Activated CD4-positive, CD25-positive, alpha-beta regulatory T cell treated with anti-CD3 and anti-CD28 coated beads, Interleukin-2, amount 50 U/mL, for 72 hours (primary cell): Measurements from ENCODE around the gene LPCAT4.
"Not testable (repeated sequence)": the region's sequence is repeated elsewhere in the genome, so short reads cannot be mapped to it uniquely, and the experiment has no call there.

Source experiments
- DNase-seq: peaks from one replicate; pipeline ENCODE4 v3.0.0; 2021

LPCAT4 gene

DNA sequence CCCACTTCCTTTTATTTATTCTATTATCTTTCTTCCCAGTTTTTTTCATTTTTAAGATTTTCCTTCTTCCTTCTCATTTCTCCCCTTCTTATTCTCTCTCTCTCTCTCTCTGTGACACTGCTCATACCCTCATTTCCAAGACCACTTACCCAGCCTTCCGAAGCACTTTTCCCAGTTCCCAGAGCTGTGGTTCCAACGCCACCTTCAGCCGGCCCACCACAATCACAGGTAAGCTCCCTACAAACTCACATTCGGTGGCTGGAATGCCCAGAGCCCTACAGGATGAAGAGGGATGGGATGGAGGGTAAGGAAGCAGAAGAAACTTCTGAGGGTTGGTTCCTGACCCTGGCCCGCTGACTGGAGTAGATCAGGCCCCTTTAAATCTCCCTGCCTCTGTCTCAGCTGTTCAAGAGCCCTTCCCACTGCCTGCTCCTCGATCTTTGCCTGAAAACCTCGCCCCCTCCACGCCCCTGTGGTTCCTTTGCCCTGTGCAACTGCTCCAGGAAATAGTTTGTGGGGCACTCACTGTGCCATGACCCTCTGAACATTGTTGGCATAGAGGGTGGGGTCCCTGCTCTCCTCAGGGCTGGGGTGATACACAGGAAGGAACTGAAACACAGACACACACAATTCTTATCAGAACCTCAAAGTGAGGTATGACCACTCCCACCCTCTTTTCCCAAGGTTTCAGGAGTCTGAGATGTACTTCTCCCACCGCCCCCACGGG is 4.8 kb downstream of the LPCAT4 start:
- DNase-seq, result no peak

DNA sequence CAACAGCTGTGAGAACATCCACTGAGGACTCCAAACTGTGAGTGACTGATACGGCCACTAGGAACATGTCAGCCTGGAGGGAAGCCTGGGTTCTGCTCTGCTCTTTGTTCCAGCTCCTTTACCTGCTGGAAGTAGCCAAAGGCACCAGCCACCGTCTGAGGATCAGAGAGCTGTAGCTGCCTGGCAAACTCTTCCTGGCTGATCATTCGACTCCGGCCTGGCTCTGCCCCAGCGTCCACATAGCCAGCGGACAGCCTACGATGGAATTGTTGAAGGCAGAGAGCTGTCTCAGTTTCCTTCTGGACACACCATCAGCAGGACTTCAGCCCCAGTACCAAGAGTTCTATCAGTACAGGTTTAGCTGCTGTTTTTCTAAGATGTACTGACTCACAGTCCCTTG is 5.7 kb downstream of the LPCAT4 start:
- no peak for DNase-seq

DNA sequence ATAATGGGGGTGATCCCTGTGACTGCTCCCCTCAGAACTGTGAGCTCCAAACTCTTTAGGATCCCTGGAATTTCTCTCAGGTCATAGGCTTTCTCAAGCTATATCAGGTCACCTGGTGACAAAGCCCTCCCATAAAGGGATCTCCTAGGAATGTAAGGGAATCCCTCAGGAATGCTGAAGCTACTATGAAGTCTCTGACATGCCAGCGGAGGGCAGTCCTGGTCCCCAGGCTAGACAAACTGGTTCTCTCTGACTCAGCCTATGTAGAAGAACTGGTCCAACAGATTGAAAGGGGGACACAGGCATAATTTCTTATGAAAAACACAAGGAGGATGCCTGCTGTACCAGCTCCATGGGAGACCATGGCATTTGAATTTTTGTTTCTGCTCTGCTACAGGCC is 6.7 kb downstream of the LPCAT4 start:
- DNase-seq, result no peak

DNA sequence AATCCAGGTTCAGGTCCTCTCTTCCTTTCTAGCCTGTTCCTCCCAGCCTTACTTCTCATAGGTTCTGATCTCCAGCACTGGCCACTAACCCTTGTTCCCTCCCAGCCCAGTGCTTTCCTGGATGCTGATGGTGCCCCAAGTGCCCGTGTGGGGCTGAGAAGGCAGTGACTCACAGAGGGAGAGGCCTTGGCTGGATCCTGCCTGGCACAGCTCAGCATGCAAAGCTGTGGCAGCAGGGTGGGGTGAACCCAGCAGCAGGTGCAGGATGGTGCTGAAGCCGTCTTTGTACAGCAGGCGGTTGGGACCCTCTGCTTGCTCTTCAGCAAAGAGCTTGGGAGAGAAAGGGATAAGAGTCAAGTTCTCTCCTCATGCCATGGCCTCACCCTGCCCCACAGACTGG is 7.6 kb downstream of the LPCAT4 start:
- DNase-seq, result no peak

DNA sequence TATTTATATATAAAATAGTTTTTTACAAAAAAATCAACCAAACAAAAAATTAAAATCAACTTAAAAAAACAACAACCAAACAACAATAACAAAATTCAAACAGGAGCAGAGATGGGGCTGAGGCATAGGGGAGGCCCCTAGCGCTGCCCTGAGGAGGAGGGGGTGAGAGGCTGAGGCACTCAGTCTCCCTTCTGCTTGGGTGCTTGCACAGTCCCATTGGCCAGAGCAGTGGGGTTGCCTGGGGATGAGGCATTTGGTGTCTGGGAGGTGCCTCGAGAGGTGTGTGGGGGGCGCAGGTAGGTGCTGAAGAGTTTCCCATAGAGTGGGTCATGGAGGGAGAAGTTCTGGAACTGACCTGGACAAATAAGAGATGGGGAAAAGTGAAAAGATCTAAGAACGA is 8.0 kb downstream of the LPCAT4 start:
- DNase-seq, result no peak

DNA sequence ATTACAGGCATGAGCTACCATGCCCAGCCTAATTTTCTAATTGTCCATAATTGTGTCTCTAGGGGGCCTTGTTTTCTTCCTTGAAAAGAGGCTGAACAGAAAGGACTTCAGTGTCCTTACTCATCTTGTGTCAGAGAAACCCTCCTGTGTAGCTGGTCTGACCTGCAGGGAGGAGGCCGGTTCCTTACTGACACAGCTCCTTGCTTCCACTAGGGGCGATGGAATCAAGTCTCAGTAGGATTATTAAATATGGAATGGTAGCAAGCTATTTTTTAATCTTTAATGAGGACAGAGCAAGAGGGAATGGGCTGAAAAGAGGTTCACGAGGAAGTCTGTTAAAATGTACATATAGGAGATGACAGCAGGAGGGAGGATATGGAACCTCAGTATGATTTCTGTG is 8.6 kb downstream of the LPCAT4 start:
- DNase-seq, result no peak

DNA sequence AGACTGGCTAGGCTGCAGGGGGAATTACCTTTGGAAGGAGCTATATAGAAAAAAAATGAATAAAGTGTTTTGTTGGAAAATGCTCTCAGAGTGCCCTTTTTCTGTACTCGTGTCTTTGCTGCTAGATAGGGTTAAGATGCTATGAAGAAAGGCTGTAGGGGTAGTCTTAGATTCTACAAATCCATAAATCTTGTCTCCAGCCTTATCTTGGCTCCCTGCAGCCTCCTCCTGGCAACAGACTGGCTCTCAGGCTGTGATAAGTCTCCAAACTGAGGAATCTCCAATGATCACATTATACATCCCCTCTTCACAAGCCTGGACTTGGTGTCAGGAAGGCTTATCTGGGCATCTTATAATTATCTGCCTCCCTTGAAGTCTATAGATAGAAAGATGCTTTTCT is 9.3 kb downstream of the LPCAT4 start:
- no peak for DNase-seq

DNA sequence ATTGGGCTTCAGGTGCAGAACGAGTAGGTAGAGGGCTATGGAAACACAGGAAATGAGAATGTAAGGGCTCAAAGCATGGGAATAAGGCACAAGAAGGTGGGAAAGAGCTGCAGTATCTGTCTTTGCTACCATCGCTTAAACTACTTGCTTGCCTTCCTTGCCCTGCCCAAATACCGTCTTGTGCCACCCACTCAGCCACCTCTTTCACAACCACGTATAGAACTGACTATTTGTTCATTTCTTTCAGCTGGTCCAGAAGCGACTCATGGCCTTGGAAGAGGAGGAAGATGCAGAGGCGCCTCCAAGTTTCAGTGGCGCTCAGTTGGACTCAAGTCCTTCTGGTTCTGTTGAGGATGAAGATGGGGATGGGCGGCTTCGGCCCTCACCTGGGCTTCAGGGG is 11.8 kb downstream of the LPCAT4 start:
- no peak for DNase-seq

DNA sequence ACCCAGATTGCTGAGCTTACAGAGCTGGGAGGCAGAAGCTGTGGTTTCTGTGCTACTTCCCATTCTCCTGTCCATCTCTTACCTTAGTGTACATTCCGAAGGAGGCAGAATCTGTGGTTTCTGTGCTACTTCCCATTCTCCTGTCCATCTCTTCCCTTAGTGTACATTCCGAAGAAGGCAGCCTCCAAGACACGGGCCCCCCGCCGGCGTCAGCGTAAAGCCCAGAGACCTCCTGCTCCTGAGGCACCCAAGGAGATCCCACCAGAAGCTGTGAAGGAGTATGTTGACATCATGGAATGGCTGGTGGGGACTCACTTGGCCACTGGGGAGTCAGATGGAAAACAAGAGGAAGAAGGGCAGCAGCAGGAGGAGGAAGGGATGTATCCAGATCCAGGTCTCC is 12.7 kb downstream of the LPCAT4 start:
- DNase-seq, result no peak

DNA sequence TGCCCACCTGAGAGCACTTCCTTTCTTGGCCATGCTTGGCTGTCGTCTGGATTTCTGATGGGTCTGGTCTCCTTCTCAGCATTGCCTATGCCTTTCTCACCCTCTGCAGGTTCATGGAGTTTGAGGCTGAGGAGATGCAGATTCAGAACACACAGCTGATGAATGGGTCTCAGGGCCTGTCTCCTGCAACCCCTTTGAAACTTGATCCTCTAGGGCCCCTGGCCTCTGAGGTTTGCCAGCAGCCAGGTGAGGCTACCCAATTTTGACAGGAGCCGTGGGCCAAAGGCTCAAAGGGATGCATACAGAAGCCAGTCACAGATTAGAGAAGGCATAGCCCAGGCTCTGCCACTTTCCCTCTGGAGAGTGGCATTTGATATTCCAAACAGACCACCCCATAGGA is 13.4 kb downstream of the LPCAT4 start:
- DNase-seq, result no peak

DNA sequence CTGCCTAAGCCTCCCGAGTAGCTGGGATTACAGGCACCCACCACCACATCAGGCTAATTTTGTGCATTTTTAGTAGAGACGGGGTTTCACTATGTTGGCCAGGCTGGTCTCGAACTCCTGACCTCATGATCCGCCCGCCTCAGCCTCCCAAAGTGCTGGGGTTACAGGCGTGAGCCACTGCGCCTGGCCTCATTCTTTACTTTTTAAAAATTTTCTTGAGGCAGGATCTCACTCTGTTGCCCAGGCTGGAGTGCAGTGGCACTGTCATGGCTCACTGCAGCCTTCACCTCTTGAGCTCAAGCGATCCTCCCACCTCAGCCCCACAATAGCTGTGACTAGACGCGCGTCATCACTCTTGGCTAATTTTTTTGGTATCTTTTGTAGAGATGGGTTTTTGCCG is 14.0 kb downstream of the LPCAT4 start:
- DNase-seq, result not testable (repeated sequence)

DNA sequence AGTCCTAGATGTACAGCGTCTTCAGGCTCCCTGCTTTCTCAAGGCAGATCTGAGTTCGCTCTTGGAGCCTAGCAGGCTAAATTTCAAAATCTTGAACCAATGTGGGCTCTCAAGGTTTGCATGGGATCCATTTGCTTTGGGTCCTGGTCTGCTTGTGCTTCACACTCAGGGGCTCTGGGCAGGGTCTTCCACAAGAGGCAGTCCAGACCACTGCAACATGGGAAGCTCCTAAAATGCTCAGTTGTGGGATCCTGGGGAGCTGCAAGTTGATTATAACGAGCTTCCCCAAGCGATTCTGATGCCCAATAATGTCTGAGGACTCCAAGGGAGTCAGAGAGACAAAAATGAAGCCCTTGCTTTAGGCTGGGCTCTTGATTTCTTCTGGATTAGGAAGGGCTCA is 17.2 kb downstream of the LPCAT4 start:
- no peak for DNase-seq

DNA sequence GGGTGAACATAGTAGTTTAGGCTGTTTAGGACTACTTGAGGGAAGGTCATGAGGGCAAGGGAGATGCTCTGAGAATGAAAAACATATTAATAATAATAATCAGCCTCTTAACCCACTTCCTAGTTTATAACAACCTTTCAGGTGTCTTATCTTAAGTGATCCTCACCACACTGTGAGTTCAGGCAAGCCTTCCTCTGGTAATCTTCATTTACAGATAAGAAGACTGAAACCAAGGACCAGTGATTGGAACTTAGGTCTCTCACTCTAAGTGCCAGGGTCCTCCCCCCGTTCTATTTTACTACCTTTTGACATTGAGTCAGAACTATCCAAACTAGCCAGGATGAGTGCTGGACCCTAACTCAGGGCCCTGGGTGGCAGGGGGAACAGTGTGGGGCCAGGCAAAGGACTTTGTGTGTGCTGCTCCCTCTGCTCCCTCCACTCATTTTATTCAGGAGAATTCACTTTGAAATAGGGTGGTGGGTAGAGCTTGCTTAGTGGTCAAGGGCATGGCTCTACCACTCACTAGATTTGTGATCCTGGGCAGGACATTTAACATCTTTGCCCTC is 18.2 kb downstream of the LPCAT4 start:
- no peak for DNase-seq

DNA sequence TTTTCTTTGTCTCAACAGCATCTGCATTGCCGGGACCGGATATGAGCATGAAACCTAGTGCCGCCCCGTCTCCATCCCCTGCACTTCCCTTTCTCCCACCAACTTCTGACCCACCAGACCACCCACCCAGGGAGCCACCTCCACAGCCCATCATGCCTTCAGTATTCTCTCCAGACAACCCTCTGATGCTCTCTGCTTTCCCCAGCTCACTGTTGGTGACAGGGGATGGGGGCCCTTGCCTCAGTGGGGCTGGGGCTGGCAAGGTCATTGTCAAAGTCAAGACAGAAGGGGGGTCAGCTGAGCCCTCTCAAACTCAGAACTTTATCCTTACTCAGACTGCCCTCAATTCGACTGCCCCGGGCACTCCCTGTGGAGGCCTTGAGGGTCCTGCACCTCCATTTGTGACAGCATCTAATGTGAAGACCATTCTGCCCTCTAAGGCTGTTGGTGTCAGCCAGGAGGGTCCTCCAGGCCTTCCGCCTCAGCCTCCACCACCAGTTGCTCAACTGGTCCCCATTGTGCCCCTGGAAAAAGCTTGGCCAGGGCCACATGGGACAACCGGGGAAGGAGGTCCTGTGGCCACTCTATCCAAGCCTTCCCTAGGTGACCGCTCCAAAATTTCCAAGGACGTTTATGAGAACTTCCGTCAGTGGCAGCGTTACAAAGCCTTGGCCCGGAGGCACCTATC is 18.9 kb downstream of the LPCAT4 start:
- no peak for DNase-seq

DNA sequence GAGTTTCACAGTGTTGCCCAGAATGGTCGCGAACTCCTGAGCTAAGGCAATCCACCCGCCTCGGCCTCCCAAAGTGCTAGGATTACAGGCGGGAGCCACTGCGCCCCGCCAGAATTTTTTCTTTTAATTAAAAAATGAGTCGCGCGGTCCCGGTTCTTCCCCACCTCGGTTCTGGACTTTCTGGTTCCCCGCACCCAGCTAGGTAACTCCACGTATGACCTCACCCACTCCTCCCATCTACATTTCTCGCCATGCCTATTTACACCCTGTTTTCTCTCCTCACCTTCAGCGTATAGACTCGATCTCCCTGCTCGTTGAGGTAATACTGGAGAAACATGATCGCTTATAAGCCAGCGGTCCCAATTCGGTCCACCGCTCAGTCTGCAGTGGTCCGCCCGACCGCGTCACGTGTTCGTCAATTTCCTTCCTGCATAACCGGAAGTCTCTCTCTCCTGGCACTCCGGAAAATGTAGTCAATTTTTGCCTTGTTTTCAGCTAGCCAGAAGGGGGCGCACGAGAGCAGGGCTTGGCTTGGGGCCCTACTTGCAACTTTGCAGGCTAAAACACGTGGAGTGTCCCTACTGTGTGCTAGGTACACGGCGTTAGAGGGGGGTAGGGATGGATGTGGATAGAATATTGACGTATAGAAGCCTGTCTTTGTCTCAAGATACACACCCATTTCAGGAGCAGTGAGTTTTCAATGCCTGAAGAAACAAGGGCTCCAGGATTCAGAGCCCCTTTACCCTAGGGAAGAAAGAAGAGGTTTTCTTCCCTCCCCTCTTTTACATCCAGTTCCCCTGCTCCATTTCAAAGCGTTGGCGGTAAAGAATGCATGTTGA is 24.0 kb downstream of the LPCAT4 start, which contains the start of the genes NOP10 and NUTM1:
Gene NOP10 (minus strand): TSS at position 400 of the 839 bp plus-strand sequence. CDS start 63 bp downstream, at position 337.
Gene NUTM1 (plus strand): TSS at position 579 of the 839 bp plus-strand sequence. CDS start 382 bp downstream, outside the sequence.
- DNase-seq, result peak; percentile 97

DNA sequence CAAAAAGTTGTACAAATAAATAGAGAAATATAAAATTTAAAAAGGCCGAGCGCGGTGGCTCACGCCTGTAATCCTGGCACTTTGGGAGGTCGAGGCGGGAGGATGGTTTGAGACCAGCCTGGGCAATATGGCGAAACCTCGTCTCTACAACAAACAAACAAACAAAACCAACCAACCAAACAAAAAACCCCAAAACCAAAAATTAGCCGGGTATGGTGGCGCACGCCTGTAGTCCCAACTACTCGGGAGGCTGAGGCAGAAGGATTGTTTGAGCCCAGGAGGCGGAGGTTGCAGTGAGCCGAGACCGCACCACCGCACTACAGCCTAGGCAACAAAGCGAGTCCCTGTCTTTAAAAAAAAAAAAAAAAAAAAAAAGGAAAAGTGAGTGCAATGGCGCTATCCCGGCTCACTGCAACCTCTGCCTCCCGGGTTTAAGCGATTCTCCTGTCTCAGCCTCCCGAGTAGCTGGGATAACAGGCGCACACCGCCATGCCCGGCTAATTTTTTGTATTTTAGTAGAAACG is 24.7 kb downstream of the LPCAT4 start:
- not testable (repeated sequence) for DNase-seq

DNA sequence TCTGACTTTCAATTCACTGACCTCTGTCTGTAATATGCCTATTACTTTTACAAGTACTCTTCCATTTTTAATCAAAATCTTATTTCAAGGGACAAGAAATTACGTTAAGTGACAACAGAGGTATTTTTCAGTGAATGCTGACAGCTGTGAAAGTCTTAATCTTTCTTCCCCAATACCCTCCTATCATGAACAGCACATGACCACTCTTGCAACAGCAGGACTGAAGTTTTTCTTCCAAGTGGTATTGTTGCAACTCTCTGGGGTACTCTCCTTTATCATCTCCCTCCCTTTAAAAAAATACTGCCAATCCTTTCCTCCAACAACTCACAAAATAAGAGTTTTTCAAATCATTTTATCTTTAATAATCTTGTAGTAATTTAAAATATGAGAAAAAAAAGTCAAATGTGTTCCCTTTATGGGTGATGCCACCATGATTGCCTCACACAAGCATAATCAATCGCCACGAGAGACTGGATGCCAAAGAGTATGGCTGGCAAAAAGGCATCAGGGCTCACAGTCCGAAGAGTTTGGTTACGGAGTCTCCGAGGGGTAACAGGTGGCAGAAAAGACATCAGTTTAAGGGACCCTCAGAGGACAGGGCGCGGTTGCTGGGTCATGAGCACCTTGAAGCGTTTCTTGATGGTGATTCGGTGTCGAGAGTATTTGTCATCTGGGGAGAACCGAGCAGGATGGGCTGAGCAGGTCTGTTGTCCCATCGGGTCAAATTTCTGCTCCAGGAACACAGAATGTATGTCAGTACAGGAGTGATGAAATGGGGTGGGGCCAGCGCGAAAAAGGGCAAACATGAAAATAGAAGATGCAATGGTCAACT is 25.4 kb downstream of the LPCAT4 start:
- no peak for DNase-seq

DNA sequence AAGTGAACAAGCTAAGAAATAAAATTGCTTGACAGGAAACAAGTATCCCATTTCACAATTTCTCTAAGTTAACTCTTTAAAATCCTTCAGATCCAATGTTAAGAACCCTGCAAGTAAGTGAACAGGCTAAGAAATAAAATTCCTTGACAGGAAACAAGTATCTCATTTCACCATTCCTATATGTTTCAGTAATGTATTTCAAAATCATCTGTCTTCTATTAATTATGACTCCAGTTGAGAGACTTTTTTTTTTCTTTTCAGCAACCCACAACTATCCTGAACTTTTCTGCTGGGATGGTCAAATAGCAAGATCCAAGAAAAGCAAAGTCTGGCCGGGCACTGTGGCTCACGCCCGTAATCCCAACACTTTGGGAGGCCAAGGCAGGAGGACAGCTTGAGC is 27.1 kb downstream of the LPCAT4 start:
- no peak for DNase-seq

DNA sequence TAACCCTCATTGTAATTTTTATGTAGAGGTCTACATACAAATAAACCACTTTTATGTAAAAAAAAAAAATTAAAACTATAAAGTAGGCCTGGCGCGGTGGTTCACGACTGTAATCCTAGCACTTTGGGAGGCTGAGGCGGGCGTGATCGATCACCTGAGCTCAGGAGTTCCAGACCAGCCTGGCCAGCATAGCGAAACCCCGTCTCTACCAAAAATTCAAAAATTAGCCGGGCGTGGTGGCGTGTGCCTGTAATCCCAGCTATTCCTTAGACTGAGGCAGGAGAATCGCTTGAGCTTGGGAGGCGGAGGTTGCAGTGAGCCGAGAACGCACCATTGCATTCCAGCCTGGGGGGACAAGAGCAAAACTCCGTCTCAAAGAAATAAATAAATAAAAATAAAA is 28.6 kb downstream of the LPCAT4 start:
- no peak for DNase-seq

DNA sequence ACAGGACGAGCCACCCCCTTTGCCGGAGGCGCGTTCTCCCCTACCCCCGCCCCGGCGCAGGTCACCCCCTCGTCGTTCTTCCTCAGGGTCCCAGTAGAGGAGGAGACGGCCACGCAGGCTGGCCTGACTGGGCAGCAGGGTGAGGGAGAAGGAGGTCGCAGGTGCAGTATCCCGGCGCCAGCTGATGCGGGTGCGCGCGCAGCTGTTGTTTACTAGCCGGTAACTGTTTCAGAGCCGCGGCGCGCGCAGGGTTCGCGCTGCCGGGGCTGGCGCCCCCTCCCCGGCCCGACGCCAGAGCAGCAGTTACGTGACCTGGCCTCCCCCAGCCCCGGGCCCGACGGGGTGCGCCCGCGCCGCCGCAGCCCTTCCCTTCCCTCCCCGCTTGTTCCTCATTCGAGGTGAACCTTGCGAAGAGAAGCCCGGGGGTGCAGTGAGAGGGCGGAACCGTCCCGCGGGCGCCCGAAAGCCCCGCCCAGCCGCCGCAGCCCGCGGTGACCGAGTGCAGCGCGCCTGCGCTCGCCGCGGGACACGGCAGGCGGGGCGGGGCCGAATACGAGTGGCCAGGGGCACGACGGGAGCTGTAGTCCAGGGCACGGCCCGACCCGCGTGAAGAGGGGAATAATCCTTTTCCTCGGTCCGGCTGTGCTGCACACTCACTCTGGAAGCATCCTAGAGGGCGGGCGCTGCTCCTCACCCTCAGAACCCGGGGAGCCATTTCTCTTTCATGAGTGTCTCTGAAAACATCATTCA is 29.3 kb downstream of the LPCAT4 start, which contains the start of gene SLC12A6:
Gene SLC12A6 (minus strand): TSS at position 225 of the 750 bp plus-strand sequence. CDS start 1,101 bp downstream, outside the sequence.
- peak; percentile 94 for DNase-seq

DNA sequence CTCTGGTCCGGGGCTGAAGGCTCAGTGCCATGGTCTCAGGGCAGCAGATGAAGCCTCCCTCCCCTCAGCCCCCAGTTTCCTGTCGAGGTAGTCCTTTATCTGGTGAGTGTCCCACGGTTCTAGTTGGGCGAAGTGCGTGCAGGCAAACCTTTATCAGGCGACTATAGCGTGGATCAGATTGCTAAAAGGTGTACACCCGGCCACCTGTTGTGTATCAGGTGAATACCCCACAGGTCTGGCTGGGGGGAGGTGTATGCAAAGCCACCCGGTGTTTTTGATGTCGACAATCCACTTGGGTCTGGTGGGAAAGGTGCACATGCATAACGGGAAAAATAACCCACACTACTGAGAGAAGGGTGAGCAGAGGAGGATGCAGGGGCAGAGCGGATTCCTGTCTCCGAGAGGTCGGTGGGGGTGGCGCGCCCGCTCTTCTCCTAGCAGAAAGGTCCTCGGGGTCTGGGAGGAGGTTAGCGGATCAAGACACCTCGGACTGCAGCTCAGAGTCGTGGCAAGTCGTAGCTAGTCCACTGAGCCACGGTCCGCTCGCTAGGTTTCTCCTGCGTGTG is 29.9 kb downstream of the LPCAT4 start:
- DNase-seq, result no peak
